K562 (cell line): ENCODE results near the gene METTL25B. TPM values are rescaled to one million over a fixed set of nuclear protein-coding genes. Genes with fewer than 3 reads are reported as not detected.

Experiments
- ARHGAP35 ChIP-seq: fragments of 450-650 bp; IDR thresholded peaks from 2 replicates; pipeline ENCODE4 v1.6.1; 2018; ENCODE audit not compliant: partially characterized antibody
- BCOR ChIP-seq: fragments of 450-650 bp; IDR thresholded peaks from 2 replicates; pipeline ENCODE4 v1.6.1; 2016
- HIVEP1 ChIP-seq: fragments of 250-450 bp; sonication (Bioruptor Pico); IDR thresholded peaks from 2 replicates; pipeline ENCODE4 v1.4.0; 2020; ENCODE audit warnings: mild to moderate bottlenecking
- MEF2D ChIP-seq: conservative IDR thresholded peaks from 2 replicates; pipeline ENCODE4 v1.6.1; 2016; ENCODE audit warnings: low read depth, missing genetic modification characterization, missing compliant biosample characterization
- NR2C1 ChIP-seq, 2 experiments: fragments of 450-650 bp; IDR thresholded peaks; 2 replicates each; pipeline ENCODE4 v1.6.1; 2017; ENCODE audit warnings: mild to moderate bottlenecking in 2 of 2, antibody characterized with exemption in 1 of 2, inconsistent platforms in 1 of 2, missing compliant biosample characterization in 1 of 2, missing genetic modification characterization in 1 of 2
- ZNF212 ChIP-seq: fragments of 450-650 bp; formaldehyde crosslinking; IDR thresholded peaks from 2 replicates; pipeline ENCODE4 v1.4.0; 2020; ENCODE audit warnings: mild to moderate bottlenecking
- ZNF57 ChIP-seq: fragments of 450-650 bp; formaldehyde crosslinking; IDR thresholded peaks from 2 replicates; pipeline ENCODE4 v1.4.0; 2020; ENCODE audit warnings: mild to moderate bottlenecking, moderate library complexity
- ZNF668 ChIP-seq: fragments of 250-450 bp; sonication (Bioruptor Pico); IDR thresholded peaks from 2 replicates; pipeline ENCODE4 v1.8.0; 2022; ENCODE audit warnings: mild to moderate bottlenecking, inconsistent platforms
- polyA plus RNA-seq, 8 experiments: library from polyadenylated mRNA; depleted of rRNA in 4 of 8; stranded (reverse) in 5 of 8; unstranded in 3 of 8; fragments of >200 nt; fragmentation: Nextera tagmentation in 2 of 8; fragmentation: Illumina TruSeq in 1 of 8; extraction: Ambion mirVana in 2 of 8; extraction: Trizol in 1 of 8; gene quantifications; 2 replicates each; pipeline versions ENCODE4 v1.2.1 to v1.2.3, GENCODE V29; 2011 to 2014; ENCODE audit warnings: inconsistent platforms in 1 of 8, missing spikeins in 1 of 8
- total RNA-seq, 7 experiments: library from RNA; depleted of rRNA in 6 of 7; stranded (reverse); fragments of >200 nt in 6 of 7; fragmentation: Illumina TruSeq in 2 of 7; extraction: Trizol in 2 of 7; gene quantifications; 2 replicates each; pipeline versions ENCODE4 v1.2.1 to v1.2.3, GENCODE V29; 2011 to 2021; ENCODE audit warnings: low replicate concordance in 1 of 7
- TF ChIP-seq, protein P1 (sequence below): fragments of 450-650 bp; IDR thresholded peaks from 2 replicates; pipeline ENCODE4 v1.7.1; 2018; ENCODE audit warnings: mild to moderate bottlenecking, low read depth; ENCODE audit not compliant: partially characterized antibody
- TF ChIP-seq, protein P2 (sequence below): sonication (generic); formaldehyde crosslinking; IDR thresholded peaks from 2 replicates; pipeline ENCODE4 v1.8.0; 2023; ENCODE audit warnings: mild to moderate bottlenecking, missing genetic modification reagents
- TF ChIP-seq, protein P3 (sequence below), 2 experiments: fragments of 450-650 bp in 1 of 2; IDR thresholded peaks; 2 replicates each; pipeline ENCODE4 v1.6.1; 2011 to 2017; ENCODE audit warnings: low read depth in 2 of 2, antibody characterized with exemption in 1 of 2, borderline replicate concordance in 1 of 2, low read length in 1 of 2, mild to moderate bottlenecking in 1 of 2, mixed read lengths in 1 of 2; ENCODE audit not compliant: control insufficient read depth in 1 of 2
- TF ChIP-seq, protein P4 (sequence below): fragments of 450-650 bp; conservative IDR thresholded peaks from 2 replicates; pipeline ENCODE4 v1.6.1; 2016; ENCODE audit warnings: missing genetic modification characterization, low read depth, mild to moderate bottlenecking, control low read depth, missing compliant biosample characterization
- TF ChIP-seq, protein P5 (sequence below): fragments of 250-450 bp; sonication (Bioruptor Pico); IDR thresholded peaks from 2 replicates; pipeline ENCODE4 v1.5.0; 2020; ENCODE audit warnings: mild to moderate bottlenecking

The METTL25B gene
- total and polyA plus RNA-seq, 9 of the 15 experiments (the other 6 are each of a cell fraction or from before 2014, with no cell fraction given): 7.7 to 48.3 (median 33.1) TPM

DNA sequence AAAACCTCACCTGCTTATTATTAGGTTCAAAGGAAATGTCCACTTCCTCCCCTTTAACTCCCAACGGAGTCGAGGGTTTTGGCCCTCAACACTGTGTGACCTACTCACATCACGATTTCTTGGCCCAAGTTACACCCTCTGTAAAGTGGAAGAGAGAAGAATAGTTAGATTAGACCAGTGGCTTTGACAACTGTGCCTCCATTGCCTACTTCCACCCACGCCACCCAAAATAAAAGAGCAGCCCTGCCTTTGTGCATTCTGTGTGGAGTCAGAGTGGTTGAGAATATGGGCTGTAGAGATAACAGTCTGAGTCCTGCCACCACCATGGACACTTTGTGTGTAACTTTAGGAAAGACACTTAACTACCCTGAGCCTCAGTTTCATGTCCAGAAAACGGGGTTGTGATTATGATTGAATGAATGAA is 27.3 kb downstream of the METTL25B start (continued):
- peak; percentile 66; the same call in 1 of the 2 replicates for TF ChIP-seq ZNF57 (CRISPR knock-in tag)
- TF ChIP-seq, protein P1, sequence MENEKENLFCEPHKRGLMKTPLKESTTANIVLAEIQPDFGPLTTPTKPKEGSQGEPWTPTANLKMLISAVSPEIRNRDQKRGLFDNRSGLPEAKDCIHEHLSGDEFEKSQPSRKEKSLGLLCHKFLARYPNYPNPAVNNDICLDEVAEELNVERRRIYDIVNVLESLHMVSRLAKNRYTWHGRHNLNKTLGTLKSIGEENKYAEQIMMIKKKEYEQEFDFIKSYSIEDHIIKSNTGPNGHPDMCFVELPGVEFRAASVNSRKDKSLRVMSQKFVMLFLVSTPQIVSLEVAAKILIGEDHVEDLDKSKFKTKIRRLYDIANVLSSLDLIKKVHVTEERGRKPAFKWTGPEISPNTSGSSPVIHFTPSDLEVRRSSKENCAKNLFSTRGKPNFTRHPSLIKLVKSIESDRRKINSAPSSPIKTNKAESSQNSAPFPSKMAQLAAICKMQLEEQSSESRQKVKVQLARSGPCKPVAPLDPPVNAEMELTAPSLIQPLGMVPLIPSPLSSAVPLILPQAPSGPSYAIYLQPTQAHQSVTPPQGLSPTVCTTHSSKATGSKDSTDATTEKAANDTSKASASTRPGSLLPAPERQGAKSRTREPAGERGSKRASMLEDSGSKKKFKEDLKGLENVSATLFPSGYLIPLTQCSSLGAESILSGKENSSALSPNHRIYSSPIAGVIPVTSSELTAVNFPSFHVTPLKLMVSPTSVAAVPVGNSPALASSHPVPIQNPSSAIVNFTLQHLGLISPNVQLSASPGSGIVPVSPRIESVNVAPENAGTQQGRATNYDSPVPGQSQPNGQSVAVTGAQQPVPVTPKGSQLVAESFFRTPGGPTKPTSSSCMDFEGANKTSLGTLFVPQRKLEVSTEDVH: no peak
- TF ChIP-seq BCOR: 0 out of 2 replicates have a peak, but pooled peaks have one; percentile 29
- TF ChIP-seq ZNF212 (CRISPR knock-in tag): no peak
- TF ChIP-seq ARHGAP35: no peak
- TF ChIP-seq, protein P2, sequence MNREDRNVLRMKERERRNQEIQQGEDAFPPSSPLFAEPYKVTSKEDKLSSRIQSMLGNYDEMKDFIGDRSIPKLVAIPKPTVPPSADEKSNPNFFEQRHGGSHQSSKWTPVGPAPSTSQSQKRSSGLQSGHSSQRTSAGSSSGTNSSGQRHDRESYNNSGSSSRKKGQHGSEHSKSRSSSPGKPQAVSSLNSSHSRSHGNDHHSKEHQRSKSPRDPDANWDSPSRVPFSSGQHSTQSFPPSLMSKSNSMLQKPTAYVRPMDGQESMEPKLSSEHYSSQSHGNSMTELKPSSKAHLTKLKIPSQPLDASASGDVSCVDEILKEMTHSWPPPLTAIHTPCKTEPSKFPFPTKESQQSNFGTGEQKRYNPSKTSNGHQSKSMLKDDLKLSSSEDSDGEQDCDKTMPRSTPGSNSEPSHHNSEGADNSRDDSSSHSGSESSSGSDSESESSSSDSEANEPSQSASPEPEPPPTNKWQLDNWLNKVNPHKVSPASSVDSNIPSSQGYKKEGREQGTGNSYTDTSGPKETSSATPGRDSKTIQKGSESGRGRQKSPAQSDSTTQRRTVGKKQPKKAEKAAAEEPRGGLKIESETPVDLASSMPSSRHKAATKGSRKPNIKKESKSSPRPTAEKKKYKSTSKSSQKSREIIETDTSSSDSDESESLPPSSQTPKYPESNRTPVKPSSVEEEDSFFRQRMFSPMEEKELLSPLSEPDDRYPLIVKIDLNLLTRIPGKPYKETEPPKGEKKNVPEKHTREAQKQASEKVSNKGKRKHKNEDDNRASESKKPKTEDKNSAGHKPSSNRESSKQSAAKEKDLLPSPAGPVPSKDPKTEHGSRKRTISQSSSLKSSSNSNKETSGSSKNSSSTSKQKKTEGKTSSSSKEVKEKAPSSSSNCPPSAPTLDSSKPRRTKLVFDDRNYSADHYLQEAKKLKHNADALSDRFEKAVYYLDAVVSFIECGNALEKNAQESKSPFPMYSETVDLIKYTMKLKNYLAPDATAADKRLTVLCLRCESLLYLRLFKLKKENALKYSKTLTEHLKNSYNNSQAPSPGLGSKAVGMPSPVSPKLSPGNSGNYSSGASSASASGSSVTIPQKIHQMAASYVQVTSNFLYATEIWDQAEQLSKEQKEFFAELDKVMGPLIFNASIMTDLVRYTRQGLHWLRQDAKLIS (CRISPR knock-in tag): no peak
- TF ChIP-seq MEF2D: no peak; the same call in none of the 2 replicates
- TF ChIP-seq, protein P3, sequence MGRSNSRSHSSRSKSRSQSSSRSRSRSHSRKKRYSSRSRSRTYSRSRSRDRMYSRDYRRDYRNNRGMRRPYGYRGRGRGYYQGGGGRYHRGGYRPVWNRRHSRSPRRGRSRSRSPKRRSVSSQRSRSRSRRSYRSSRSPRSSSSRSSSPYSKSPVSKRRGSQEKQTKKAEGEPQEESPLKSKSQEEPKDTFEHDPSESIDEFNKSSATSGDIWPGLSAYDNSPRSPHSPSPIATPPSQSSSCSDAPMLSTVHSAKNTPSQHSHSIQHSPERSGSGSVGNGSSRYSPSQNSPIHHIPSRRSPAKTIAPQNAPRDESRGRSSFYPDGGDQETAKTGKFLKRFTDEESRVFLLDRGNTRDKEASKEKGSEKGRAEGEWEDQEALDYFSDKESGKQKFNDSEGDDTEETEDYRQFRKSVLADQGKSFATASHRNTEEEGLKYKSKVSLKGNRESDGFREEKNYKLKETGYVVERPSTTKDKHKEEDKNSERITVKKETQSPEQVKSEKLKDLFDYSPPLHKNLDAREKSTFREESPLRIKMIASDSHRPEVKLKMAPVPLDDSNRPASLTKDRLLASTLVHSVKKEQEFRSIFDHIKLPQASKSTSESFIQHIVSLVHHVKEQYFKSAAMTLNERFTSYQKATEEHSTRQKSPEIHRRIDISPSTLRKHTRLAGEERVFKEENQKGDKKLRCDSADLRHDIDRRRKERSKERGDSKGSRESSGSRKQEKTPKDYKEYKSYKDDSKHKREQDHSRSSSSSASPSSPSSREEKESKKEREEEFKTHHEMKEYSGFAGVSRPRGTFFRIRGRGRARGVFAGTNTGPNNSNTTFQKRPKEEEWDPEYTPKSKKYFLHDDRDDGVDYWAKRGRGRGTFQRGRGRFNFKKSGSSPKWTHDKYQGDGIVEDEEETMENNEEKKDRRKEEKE (IDR thresholded peaks at IDR 0.05; ENCODE audit: borderline replicate concordance in 1 of 2, control insufficient read depth in 1 of 2, low read depth in 2 of 2, low read length in 1 of 2): no peak
- no peak for TF ChIP-seq HIVEP1 (CRISPR knock-in tag)
- TF ChIP-seq, protein P4, sequence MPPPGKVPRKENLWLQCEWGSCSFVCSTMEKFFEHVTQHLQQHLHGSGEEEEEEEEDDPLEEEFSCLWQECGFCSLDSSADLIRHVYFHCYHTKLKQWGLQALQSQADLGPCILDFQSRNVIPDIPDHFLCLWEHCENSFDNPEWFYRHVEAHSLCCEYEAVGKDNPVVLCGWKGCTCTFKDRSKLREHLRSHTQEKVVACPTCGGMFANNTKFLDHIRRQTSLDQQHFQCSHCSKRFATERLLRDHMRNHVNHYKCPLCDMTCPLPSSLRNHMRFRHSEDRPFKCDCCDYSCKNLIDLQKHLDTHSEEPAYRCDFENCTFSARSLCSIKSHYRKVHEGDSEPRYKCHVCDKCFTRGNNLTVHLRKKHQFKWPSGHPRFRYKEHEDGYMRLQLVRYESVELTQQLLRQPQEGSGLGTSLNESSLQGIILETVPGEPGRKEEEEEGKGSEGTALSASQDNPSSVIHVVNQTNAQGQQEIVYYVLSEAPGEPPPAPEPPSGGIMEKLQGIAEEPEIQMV (tag): peak; percentile 65; the same call in 1 of the 2 replicates
- TF ChIP-seq NR2C1 (IDR thresholded peaks at IDR 0.05): no peak
- TF ChIP-seq NR2C1 (tag; IDR thresholded peaks at IDR 0.05): peak; percentile 89
- TF ChIP-seq, protein P5, sequence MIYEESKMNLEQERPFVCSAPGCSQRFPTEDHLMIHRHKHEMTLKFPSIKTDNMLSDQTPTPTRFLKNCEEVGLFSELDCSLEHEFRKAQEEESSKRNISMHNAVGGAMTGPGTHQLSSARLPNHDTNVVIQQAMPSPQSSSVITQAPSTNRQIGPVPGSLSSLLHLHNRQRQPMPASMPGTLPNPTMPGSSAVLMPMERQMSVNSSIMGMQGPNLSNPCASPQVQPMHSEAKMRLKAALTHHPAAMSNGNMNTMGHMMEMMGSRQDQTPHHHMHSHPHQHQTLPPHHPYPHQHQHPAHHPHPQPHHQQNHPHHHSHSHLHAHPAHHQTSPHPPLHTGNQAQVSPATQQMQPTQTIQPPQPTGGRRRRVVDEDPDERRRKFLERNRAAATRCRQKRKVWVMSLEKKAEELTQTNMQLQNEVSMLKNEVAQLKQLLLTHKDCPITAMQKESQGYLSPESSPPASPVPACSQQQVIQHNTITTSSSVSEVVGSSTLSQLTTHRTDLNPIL (CRISPR knock-in tag): no peak
- TF ChIP-seq ZNF668 (CRISPR knock-in tag): peak; percentile 91
